Activated T-helper 9 cell treated with anti-CD3 and anti-CD28 coated beads, Interleukin-2, amount 50 U/mL, for 16 hours (primary cell): ENCODE results near the gene ADGRB2.

Source experiments
- DNase-seq: peaks from one replicate; pipeline ENCODE4 v3.0.0-alpha.2; 2020; ENCODE audit warnings: low read depth

Gene ADGRB2

GRCh38 chr1:31749785-31750735 lies 14.1 kb downstream of the ADGRB2 start:
- no peak for DNase-seq

GRCh38 chr1:31748365-31748764 lies 15.8 kb downstream of the ADGRB2 start:
- DNase-seq: no peak

- no peak for DNase-seq
Observed at GRCh38 chr1:31747304-31747703, 16.8 kb downstream of the ADGRB2 start.

GRCh38 chr1:31746687-31747086 lies 17.5 kb downstream of the ADGRB2 start:
- no peak for DNase-seq

GRCh38 chr1:31745946-31746670 lies 18.0 kb downstream of the ADGRB2 start:
- no peak for DNase-seq

- peak; percentile 30 for DNase-seq
Observed at GRCh38 chr1:31745096-31745945, 18.8 kb downstream of the ADGRB2 start.

- DNase-seq: no peak
Observed at GRCh38 chr1:31744165-31744888, 19.8 kb downstream of the ADGRB2 start.

- no peak for DNase-seq
Observed at GRCh38 chr1:31742462-31743212, 21.5 kb downstream of the ADGRB2 start.

- peak; percentile 20 for DNase-seq
Observed at GRCh38 chr1:31739346-31739745, 24.8 kb downstream of the ADGRB2 start.

- peak; percentile 32 for DNase-seq
Observed at GRCh38 chr1:31736675-31737074, 27.5 kb downstream of the ADGRB2 start.

- no peak for DNase-seq
Observed at GRCh38 chr1:31735571-31735970, 28.6 kb downstream of the ADGRB2 start.

- no peak for DNase-seq
Observed at GRCh38 chr1:31734582-31735107, 29.5 kb downstream of the ADGRB2 start.

- DNase-seq: no peak
Observed at GRCh38 chr1:31733389-31734219, 30.5 kb downstream of the ADGRB2 start.

GRCh38 chr1:31732751-31733289 lies 31.3 kb downstream of the ADGRB2 start:
- no peak for DNase-seq

GRCh38 chr1:31732343-31732742 lies 31.8 kb downstream of the ADGRB2 start:
- DNase-seq: no peak

GRCh38 chr1:31731049-31731565 lies 33.0 kb downstream of the ADGRB2 start:
- no peak for DNase-seq

- DNase-seq: no peak
Observed at GRCh38 chr1:31730336-31731048, 33.6 kb downstream of the ADGRB2 start.

- DNase-seq: no peak
Observed at GRCh38 chr1:31727849-31728248, 36.3 kb downstream of the ADGRB2 start.
